ENCODE results near the gene RANBP17.

DNA sequence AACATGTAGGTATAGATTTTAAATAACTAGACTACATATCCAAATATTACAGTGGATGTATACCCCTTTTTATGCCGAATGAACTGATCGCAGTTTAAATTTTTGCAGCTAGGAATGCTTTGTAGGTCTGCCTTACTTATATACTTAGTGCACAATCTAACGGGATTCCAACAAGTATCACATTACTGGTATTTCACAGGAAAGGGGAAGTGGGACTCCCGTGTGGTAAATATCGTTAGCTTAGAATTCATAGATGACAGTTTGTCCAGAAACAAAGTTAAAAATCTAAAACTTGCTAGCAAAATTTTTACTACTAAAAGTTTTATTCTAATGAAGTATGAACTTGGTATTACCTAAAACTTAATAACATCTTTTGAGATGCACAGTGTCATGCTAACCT lies 253.7 kb downstream of the RANBP17 start:
- TF ChIP-seq, protein P1, sequence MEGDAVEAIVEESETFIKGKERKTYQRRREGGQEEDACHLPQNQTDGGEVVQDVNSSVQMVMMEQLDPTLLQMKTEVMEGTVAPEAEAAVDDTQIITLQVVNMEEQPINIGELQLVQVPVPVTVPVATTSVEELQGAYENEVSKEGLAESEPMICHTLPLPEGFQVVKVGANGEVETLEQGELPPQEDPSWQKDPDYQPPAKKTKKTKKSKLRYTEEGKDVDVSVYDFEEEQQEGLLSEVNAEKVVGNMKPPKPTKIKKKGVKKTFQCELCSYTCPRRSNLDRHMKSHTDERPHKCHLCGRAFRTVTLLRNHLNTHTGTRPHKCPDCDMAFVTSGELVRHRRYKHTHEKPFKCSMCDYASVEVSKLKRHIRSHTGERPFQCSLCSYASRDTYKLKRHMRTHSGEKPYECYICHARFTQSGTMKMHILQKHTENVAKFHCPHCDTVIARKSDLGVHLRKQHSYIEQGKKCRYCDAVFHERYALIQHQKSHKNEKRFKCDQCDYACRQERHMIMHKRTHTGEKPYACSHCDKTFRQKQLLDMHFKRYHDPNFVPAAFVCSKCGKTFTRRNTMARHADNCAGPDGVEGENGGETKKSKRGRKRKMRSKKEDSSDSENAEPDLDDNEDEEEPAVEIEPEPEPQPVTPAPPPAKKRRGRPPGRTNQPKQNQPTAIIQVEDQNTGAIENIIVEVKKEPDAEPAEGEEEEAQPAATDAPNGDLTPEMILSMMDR (IDR thresholded peaks at IDR 0.05; ENCODE audit: poor library complexity, severe bottlenecking) = no peak
- TF ChIP-seq, protein P2, sequence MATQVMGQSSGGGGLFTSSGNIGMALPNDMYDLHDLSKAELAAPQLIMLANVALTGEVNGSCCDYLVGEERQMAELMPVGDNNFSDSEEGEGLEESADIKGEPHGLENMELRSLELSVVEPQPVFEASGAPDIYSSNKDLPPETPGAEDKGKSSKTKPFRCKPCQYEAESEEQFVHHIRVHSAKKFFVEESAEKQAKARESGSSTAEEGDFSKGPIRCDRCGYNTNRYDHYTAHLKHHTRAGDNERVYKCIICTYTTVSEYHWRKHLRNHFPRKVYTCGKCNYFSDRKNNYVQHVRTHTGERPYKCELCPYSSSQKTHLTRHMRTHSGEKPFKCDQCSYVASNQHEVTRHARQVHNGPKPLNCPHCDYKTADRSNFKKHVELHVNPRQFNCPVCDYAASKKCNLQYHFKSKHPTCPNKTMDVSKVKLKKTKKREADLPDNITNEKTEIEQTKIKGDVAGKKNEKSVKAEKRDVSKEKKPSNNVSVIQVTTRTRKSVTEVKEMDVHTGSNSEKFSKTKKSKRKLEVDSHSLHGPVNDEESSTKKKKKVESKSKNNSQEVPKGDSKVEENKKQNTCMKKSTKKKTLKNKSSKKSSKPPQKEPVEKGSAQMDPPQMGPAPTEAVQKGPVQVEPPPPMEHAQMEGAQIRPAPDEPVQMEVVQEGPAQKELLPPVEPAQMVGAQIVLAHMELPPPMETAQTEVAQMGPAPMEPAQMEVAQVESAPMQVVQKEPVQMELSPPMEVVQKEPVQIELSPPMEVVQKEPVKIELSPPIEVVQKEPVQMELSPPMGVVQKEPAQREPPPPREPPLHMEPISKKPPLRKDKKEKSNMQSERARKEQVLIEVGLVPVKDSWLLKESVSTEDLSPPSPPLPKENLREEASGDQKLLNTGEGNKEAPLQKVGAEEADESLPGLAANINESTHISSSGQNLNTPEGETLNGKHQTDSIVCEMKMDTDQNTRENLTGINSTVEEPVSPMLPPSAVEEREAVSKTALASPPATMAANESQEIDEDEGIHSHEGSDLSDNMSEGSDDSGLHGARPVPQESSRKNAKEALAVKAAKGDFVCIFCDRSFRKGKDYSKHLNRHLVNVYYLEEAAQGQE (IDR thresholded peaks at IDR 0.05; ENCODE audit: borderline replicate concordance) = no peak
- TF ChIP-seq EZH2 (IDR thresholded peaks at IDR 0.05; ENCODE audit: borderline replicate concordance, insufficient read depth, low read length, poor library complexity, severe bottlenecking) (no peak), TAF1 (IDR thresholded peaks at IDR 0.05; ENCODE audit: low read depth) (no peak), RAD21 (conservative IDR thresholded peaks at IDR 0.05) (no peak), MXI1 (conservative IDR thresholded peaks at IDR 0.05; ENCODE audit: poor library complexity, severe bottlenecking) (no peak), EP300 (conservative IDR thresholded peaks at IDR 0.05; ENCODE audit: poor library complexity, severe bottlenecking) (no peak)
